ENCODE data around the gene ZNF614. TPM values are rescaled to one million over a fixed set of nuclear protein-coding genes. Genes with fewer than 3 reads are reported as not detected.
"Not testable (repeated sequence)": the region's sequence is repeated elsewhere in the genome, so short reads cannot be mapped to it uniquely, and the experiment has no call there.

ZNF614 gene
- total and polyA plus RNA-seq, 10 of the 15 experiments (the other 5 are each of a cell fraction or from before 2014, with no cell fraction given): 3.9 to 16.0 (median 9.6) TPM

- FAIRE-seq: no peak
- Histone ChIP-seq H3K27ac (ENCODE audit: control insufficient read depth, insufficient read depth) (no peak overlapping the region), H3K36me3 (ENCODE audit: control insufficient read depth in 2 of 2, insufficient read depth in 2 of 2, low read length in 1 of 2) (no peaks in the 10 kb centered on the region; a peak in 1 of 4 replicates), H2AFZ (ENCODE audit: control insufficient read depth, low read depth, low read length) (no peak overlapping the region), H3K4me2 (ENCODE audit: control insufficient read depth, insufficient read depth) (no peak overlapping the region), H4K20me1 (ENCODE audit: control insufficient read depth, insufficient read depth) (no peaks in the 10 kb centered on the region), H3K27me3 (replicated peaks in 1 of 2; ENCODE audit: control insufficient read depth in 2 of 2, insufficient read depth in 2 of 2, low read length in 1 of 2) (no peaks in the 10 kb centered on the region), H3K9me3 (replicated peaks; ENCODE audit: control insufficient read depth, insufficient read depth, low read length) (peaks cover 23% of the 10 kb centered on the region; the same call in 2 of the 3 replicates), H3K9ac (ENCODE audit: control insufficient read depth, insufficient read depth, low read length) (no peak overlapping the region), H3K79me2 (ENCODE audit: control insufficient read depth, insufficient read depth, low read length) (peaks cover 16% of the 10 kb centered on the region), H3K4me3 (no peak overlapping the region), H3K4me1 (ENCODE audit: control insufficient read depth, insufficient read depth, low read length) (no peaks in the 10 kb centered on the region)
- WGBS (ENCODE audit: insufficient coverage, insufficient replicate concordance, low lambda C conversion rate, missing lambda C conversion rate): 100% methylated on average over 4 of the region's 4 CpGs
- no peak for DNase-seq (ENCODE audit: low read depth, low spot score)
- TF ChIP-seq PAX5 (IDR thresholded peaks at IDR 0.05; ENCODE audit: borderline replicate concordance, low read depth, low read length): no peak
- no peak for TF ChIP-seq SIN3A (IDR thresholded peaks at IDR 0.05; ENCODE audit: low read depth, low read length)
- no peak for TF ChIP-seq EED (IDR thresholded peaks at IDR 0.05; ENCODE audit: low read depth)
- no peak for TF ChIP-seq ATF2 (IDR thresholded peaks at IDR 0.05; ENCODE audit: low read length)
- TF ChIP-seq MYC (IDR thresholded peaks at IDR 0.05; ENCODE audit: insufficient read depth, insufficient read length, insufficient replicate concordance, low read length, severe bottlenecking): no peak
- no peak for TF ChIP-seq REST (IDR thresholded peaks at IDR 0.05; ENCODE audit: low read depth, low read length)
- TF ChIP-seq FOXK2 (IDR thresholded peaks at IDR 0.05): no peak
- no peak for TF ChIP-seq JUNB (IDR thresholded peaks at IDR 0.05)
- ChIA-PET RAD21 (ENCODE audit: unreplicated experiment) (no interaction called here), CTCF (no interaction called here), SMC1A (ENCODE audit: uncharacterized antibody, unreplicated experiment) (no interaction called here), POLR2A (no interaction called here)
- no peak for ATAC-seq
- BruUV-seq (replicated peaks): no TSS peak
- intact Hi-C loops (cut with micrococcal nuclease; ENCODE audit: unreplicated experiment) (no loop called here), in situ Hi-C loops (cut with MboI) (no loop called here)
Observed at GRCh38 chr19:51983361-51983760, 44.8 kb downstream of the ZNF614 start.

- CTCF ChIA-PET; FAIRE-seq; H3K4me1 ChIP-seq (ENCODE audit: control insufficient read depth, insufficient read depth, low read length); H3K27me3 ChIP-seq (replicated peaks in 1 of 2; ENCODE audit: control insufficient read depth in 2 of 2, insufficient read depth in 2 of 2, low read length in 1 of 2); H4K20me1 ChIP-seq (ENCODE audit: control insufficient read depth, insufficient read depth); DNase-seq (ENCODE audit: low read depth, low spot score); in situ Hi-C loops (cut with MboI); H3K79me2 ChIP-seq (ENCODE audit: control insufficient read depth, insufficient read depth, low read length); H3K27ac ChIP-seq (ENCODE audit: control insufficient read depth, insufficient read depth); H3K9ac ChIP-seq (ENCODE audit: control insufficient read depth, insufficient read depth, low read length); H3K4me3 ChIP-seq; POLR2A ChIA-PET; SMC1A ChIA-PET (ENCODE audit: uncharacterized antibody, unreplicated experiment); H3K36me3 ChIP-seq (ENCODE audit: control insufficient read depth in 2 of 2, insufficient read depth in 2 of 2, low read length in 1 of 2); BruUV-seq (replicated peaks); H3K4me2 ChIP-seq (ENCODE audit: control insufficient read depth, insufficient read depth); ATAC-seq; H2AFZ ChIP-seq (ENCODE audit: control insufficient read depth, low read depth, low read length); RAD21 ChIA-PET (ENCODE audit: unreplicated experiment); intact Hi-C loops (cut with micrococcal nuclease; ENCODE audit: unreplicated experiment): not testable (repeated sequence)
- WGBS (ENCODE audit: insufficient coverage, insufficient replicate concordance, low lambda C conversion rate, missing lambda C conversion rate): 83% methylated on average over 6 of the region's 6 CpGs
- H3K9me3 ChIP-seq (replicated peaks; ENCODE audit: control insufficient read depth, insufficient read depth, low read length): peaks cover 32% of the 10 kb centered on the region; the same call in 2 of the 3 replicates
Observed at GRCh38 chr19:51980926-51981325, 47.3 kb downstream of the ZNF614 start.

Measured in GM12878 (cell line).